Endothelial cell of umbilical vein (primary cell): Measurements from ENCODE around the gene ACE. TPM values are rescaled to one million over a fixed set of nuclear protein-coding genes. Genes with fewer than 3 reads are reported as not detected.

Source experiments
- BruUV-seq: library from RNA; stranded (reverse); fragments of 400-500 nt; replicated peaks from 2 replicates; lab custom pipeline; 2021; lab: Mats Ljungman, UMichigan
- CTCF ChIA-PET: fragments of 300-600, 350-600 bp; sonication (Branson Sonifier 250); formaldehyde crosslinking; loops from one replicate; lab custom pipeline; 2021; ENCODE audit warnings: antibody characterized with exemption, inconsistent platforms; lab: Charles Lee
- POLR2A ChIA-PET: fragments of 300-600, 350-600 bp; sonication (Branson Sonifier 250); formaldehyde crosslinking; loops from one replicate; lab custom pipeline; 2021; ENCODE audit warnings: antibody characterized with exemption, inconsistent platforms; lab: Charles Lee
- DNase-seq: peaks from one replicate; pipeline ENCODE4 v3.0.0-alpha.2; 2011; ENCODE audit warnings: low read depth, low spot score
- FAIRE-seq: peaks from 2 replicates; lab custom pipeline; 2011; peaks lifted over from hg19 to GRCh38; lab: Jason Lieb, UNC
- H2AFZ ChIP-seq: 2 replicates; pipeline ENCODE4 v1.6.0; 2012; ENCODE audit warnings: low read depth, low read length, control low read depth, inconsistent platforms
- H3K27ac ChIP-seq: 2 replicates; pipeline ENCODE4 v1.5.1; 2011; ENCODE audit warnings: low read depth, mild to moderate bottlenecking, control low read depth, low read length, moderate library complexity; ENCODE audit not compliant: insufficient read depth
- H3K27me3 ChIP-seq, 2 experiments: 2 replicates each; pipeline versions ENCODE4 v1.6.0 to v1.6.1; 2011; ENCODE audit warnings: low read length in 2 of 2, mixed read lengths in 1 of 2; ENCODE audit not compliant: control insufficient read depth in 2 of 2, insufficient read depth in 2 of 2
- H3K36me3 ChIP-seq, 2 experiments: 2 replicates in 1 of 2; 3 replicates in 1 of 2; pipeline ENCODE4 v1.5.1; 2011; ENCODE audit warnings: low read length in 2 of 2, mild to moderate bottlenecking in 1 of 2, moderate library complexity in 1 of 2; ENCODE audit not compliant: control insufficient read depth in 2 of 2, insufficient read depth in 2 of 2; ENCODE audit errors: extremely low read depth in 1 of 2
- H3K4me1 ChIP-seq: 3 replicates; pipeline ENCODE4 v1.5.1; 2011; ENCODE audit warnings: mild to moderate bottlenecking, low read length; ENCODE audit not compliant: control insufficient read depth, insufficient read depth; ENCODE audit errors: extremely low read depth
- H3K4me2 ChIP-seq: 2 replicates; pipeline ENCODE4 v1.6.1; 2011; ENCODE audit warnings: low read length, control low read depth, mixed read lengths; ENCODE audit not compliant: insufficient read depth
- H3K4me3 ChIP-seq, 3 experiments: fragments of 200-600 bp in 1 of 3; sonication (generic), shearing (Covaris generic) in 1 of 3; replicated peaks in 1 of 3; 2 replicates each; pipeline ENCODE4 v1.5.1; 2011 to 2016; ENCODE audit warnings: control low read depth in 3 of 3, low read length in 3 of 3, mild to moderate bottlenecking in 2 of 3, inconsistent platforms in 1 of 3, low read depth in 1 of 3, moderate library complexity in 1 of 3; ENCODE audit not compliant: insufficient read depth in 1 of 3
- H3K79me2 ChIP-seq: 2 replicates; pipeline ENCODE4 v1.6.0; 2012; ENCODE audit warnings: low read length, inconsistent platforms; ENCODE audit not compliant: control insufficient read depth, insufficient read depth
- H3K9ac ChIP-seq: replicated peaks from 2 replicates; pipeline ENCODE3; 2011; ENCODE audit warnings: low read length, control low read depth; ENCODE audit not compliant: insufficient read depth; ENCODE audit errors: extremely low read depth
- H3K9me1 ChIP-seq: replicated peaks from 3 replicates; pipeline ENCODE4 v1.6.0; 2011; ENCODE audit warnings: mild to moderate bottlenecking, low read length; ENCODE audit not compliant: control insufficient read depth, insufficient read depth; ENCODE audit errors: extremely low read depth
- H3K9me3 ChIP-seq: replicated peaks from 2 replicates; pipeline ENCODE4 v1.5.1; 2012; ENCODE audit warnings: low read length, inconsistent platforms; ENCODE audit not compliant: control insufficient read depth, insufficient read depth
- H4K20me1 ChIP-seq: replicated peaks from 2 replicates; pipeline ENCODE3; 2011; ENCODE audit warnings: mild to moderate bottlenecking, low read length; ENCODE audit not compliant: control insufficient read depth, insufficient read depth; ENCODE audit errors: extremely low read depth
- EZH2 ChIP-seq: IDR thresholded peaks from 2 replicates; pipeline ENCODE4 v1.6.1; 2012; ENCODE audit warnings: borderline replicate concordance, low read depth, mild to moderate bottlenecking, moderate library complexity, low read length, inconsistent platforms; ENCODE audit not compliant: severe bottlenecking
- FOS ChIP-seq: IDR thresholded peaks from 2 replicates; pipeline ENCODE4 v1.6.1; 2011; ENCODE audit warnings: mild to moderate bottlenecking, low read length, moderate library complexity, borderline replicate concordance; ENCODE audit not compliant: insufficient read depth
- GATA2 ChIP-seq: IDR thresholded peaks from 2 replicates; pipeline ENCODE4 v1.7.0; 2011; ENCODE audit warnings: low read depth, mild to moderate bottlenecking, moderate library complexity, mixed read lengths, low read length; ENCODE audit not compliant: insufficient read length, insufficient read depth
- JUN ChIP-seq: IDR thresholded peaks from 2 replicates; pipeline ENCODE4 v1.6.1; 2011; ENCODE audit warnings: borderline replicate concordance, low read depth; ENCODE audit not compliant: insufficient read length, insufficient read depth
- MYC ChIP-seq: IDR thresholded peaks from one replicate; pipeline ENCODE4 v1.6.1; 2011; ENCODE audit warnings: mild to moderate bottlenecking, low read depth, low read length
- POLR2A ChIP-seq: IDR thresholded peaks from 2 replicates; pipeline ENCODE4 v1.6.1; 2012; ENCODE audit warnings: low read depth, mild to moderate bottlenecking, control low read depth, low read length
- POLR2AphosphoS5 ChIP-seq: IDR thresholded peaks from 2 replicates; pipeline ENCODE4 v1.6.1; 2012; ENCODE audit warnings: low read depth, mild to moderate bottlenecking, control low read depth, low read length, moderate library complexity; ENCODE audit not compliant: insufficient read depth
- dilution Hi-C: fragments of 300-500 bp; cut with MboI; formaldehyde crosslinking; loops from one replicate; pipeline ENCODE4 v1.15.0; 2019; ENCODE audit warnings: low sequenced_read_pairs; ENCODE audit not compliant: extremely low pct_ligation_motif_present
- intact Hi-C: fragments of 100-400 bp; cut with micrococcal nuclease; formaldehyde crosslinking; loops from one replicate; pipeline ENCODE4 v1.10.0; 2022
- polyA plus RNA-seq, 4 experiments: library from polyadenylated mRNA; depleted of rRNA in 3 of 4; stranded (reverse) in 3 of 4; unstranded in 1 of 4; fragments of >200 nt; gene quantifications; 2 replicates each; pipeline versions ENCODE4 v1.2.1 to v1.2.3, GENCODE V29; 2011 to 2012; ENCODE audit warnings: missing spikeins in 1 of 4
- total RNA-seq: library from RNA; stranded (reverse); gene quantifications from 2 replicates; pipeline ENCODE4 v1.2.3, GENCODE V29; 2021
- TF ChIP-seq, protein P1 (sequence below), 2 donors: IDR thresholded peaks; 1 replicate in 1 of 2; 2 replicates in 1 of 2; pipeline ENCODE4 v1.5.1; 2011; ENCODE audit warnings: low read length in 2 of 2, mild to moderate bottlenecking in 2 of 2, moderate library complexity in 2 of 2, control low read depth in 1 of 2, inconsistent platforms in 1 of 2, low read depth in 1 of 2; ENCODE audit not compliant: insufficient read depth in 1 of 2; ENCODE audit errors: extremely low read depth in 1 of 2
- TF ChIP-seq, protein P2 (sequence below): IDR thresholded peaks from 2 replicates; pipeline ENCODE4 v1.6.1; 2011; ENCODE audit not compliant: insufficient read depth, insufficient read length

Gene ACE
- total and polyA plus RNA-seq, 2 donors (not counting 3 experiments of a cell fraction or from before 2014, with no cell fraction given), result 63.4 to 207 TPM

DNA sequence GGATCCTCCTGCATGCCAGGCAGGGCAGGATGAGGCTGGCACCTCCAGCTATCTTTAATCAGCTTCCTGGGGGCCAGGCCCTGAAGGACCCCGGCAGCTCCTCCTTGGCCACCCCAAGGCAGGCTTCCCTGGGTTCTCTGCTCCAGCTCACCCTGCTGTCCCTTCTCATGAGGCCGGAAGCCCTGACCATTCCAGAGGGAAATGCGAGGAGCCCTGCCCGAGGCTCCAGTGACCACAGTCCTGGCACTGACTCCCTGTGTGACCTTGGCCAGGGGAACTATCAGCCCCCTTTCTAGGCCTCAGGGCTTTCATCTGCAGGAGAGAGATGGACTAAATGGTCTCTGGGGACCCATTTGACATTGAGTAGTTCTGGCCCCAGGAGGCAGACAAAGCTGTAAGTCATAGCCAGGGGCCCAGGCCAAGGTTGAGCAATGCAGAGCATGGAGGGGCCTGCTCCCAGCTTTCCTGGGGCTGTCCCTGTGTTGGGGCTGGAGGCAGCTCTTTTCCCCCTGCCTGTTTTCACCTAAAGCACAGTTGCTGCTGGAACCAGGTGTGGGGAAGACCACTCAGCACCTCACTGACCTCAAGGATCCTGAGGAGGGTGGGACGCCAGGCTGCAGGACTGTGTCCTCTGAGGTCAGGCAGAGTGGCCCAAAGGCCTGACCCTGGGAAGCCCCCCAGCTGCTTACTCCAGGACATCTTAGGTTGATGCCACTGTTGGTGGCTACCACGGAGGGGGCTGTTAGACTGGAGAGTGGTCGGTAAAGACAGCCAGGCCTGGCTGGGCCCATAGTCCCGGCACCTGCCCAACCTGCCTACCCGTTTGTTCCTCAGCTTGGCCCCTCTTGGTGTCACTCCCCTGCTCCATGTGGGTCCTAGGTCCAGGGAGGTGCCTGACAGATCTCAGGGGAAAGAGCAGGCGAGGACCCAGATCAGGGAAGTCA lies 54.4 kb downstream of the ACE start:
- Histone ChIP-seq H3K4me2 (no peak overlapping the region), H3K4me3 (no peak overlapping the region), H3K9me1 (no peaks in the 10 kb centered on the region), H2AFZ (no peak overlapping the region), H3K79me2 (no peaks in the 10 kb centered on the region), H3K4me1 (no peaks in the 10 kb centered on the region), H4K20me1 (no peaks in the 10 kb centered on the region), H3K36me3 (no peaks in the 10 kb centered on the region), H3K27me3 (no peaks in the 10 kb centered on the region), H3K27ac (no peak overlapping the region), H3K9me3 (no peaks in the 10 kb centered on the region), H3K9ac (no peak overlapping the region)
- CTCF ChIA-PET, result interaction anchor here (0.9 kb wide), 1 partner anchor 106 kb away, joined by 5 read pairs; no protein-coding TSS in a partner anchor
- POLR2A ChIA-PET, result no interaction called here
- no TSS peak for BruUV-seq
- FAIRE-seq (no peak), DNase-seq (no peak)
- dilution Hi-C loops (no loop called here), intact Hi-C loops (no loop called here)
- TF ChIP-seq POLR2AphosphoS5, result no peak
- no peak for TF ChIP-seq FOS
- TF ChIP-seq MYC, result no peak
- no peak for TF ChIP-seq EZH2
- TF ChIP-seq, protein P1, sequence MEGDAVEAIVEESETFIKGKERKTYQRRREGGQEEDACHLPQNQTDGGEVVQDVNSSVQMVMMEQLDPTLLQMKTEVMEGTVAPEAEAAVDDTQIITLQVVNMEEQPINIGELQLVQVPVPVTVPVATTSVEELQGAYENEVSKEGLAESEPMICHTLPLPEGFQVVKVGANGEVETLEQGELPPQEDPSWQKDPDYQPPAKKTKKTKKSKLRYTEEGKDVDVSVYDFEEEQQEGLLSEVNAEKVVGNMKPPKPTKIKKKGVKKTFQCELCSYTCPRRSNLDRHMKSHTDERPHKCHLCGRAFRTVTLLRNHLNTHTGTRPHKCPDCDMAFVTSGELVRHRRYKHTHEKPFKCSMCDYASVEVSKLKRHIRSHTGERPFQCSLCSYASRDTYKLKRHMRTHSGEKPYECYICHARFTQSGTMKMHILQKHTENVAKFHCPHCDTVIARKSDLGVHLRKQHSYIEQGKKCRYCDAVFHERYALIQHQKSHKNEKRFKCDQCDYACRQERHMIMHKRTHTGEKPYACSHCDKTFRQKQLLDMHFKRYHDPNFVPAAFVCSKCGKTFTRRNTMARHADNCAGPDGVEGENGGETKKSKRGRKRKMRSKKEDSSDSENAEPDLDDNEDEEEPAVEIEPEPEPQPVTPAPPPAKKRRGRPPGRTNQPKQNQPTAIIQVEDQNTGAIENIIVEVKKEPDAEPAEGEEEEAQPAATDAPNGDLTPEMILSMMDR (IDR thresholded peaks at IDR 0.05; ENCODE audit: extremely low read depth in 1 of 2, insufficient read depth in 1 of 2, low read depth in 1 of 2, low read length in 2 of 2), result no peak
- no peak for TF ChIP-seq GATA2
- TF ChIP-seq JUN, result no peak
- TF ChIP-seq, protein P2, sequence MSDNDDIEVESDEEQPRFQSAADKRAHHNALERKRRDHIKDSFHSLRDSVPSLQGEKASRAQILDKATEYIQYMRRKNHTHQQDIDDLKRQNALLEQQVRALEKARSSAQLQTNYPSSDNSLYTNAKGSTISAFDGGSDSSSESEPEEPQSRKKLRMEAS, result no peak
- TF ChIP-seq POLR2A, result no peak
